Heart left ventricle (tissue), 16 donors: ENCODE measurements around the gene CPNE7. TPM values are rescaled to one million over a fixed set of nuclear protein-coding genes. Genes with fewer than 3 reads are reported as not detected.

ENCODE experiments used
- ATAC-seq, 4 donors: fragments of 200-7000 bp; cut with Tn5 transposase; one replicate each; pipeline ENCODE4 v1.9.1; 2020 to 2022; ENCODE audit warnings: moderate library complexity in 4 of 4, mild to moderate bottlenecking in 3 of 4, moderate number of reproducible peaks in 1 of 4
- DNase-seq, 5 donors: peaks; one replicate each; pipeline ENCODE4 v3.0.0-alpha.2; 2020
- H3K27ac ChIP-seq, 12 donors: fragments of 200-600 bp; sonication (generic) in 4 of 12; one replicate each; pipeline versions ENCODE4 v1.5.0 to v1.8.0; 2016 to 2022; ENCODE audit warnings: mild to moderate bottlenecking in 2 of 12
- H3K27me3 ChIP-seq, 9 donors: fragments of 200-600 bp; sonication (generic) in 2 of 9; one replicate each; pipeline versions ENCODE4 v1.5.1 to v1.8.0; 2016 to 2022; ENCODE audit warnings: mild to moderate bottlenecking in 3 of 9
- H3K36me3 ChIP-seq, 9 donors: fragments of 200-600 bp; sonication (generic) in 2 of 9; one replicate each; pipeline versions ENCODE4 v1.5.0 to v1.8.0; 2018 to 2022; ENCODE audit warnings: mild to moderate bottlenecking in 2 of 9
- H3K4me1 ChIP-seq, 12 donors: fragments of 200-600 bp; sonication (generic) in 4 of 12; one replicate each; pipeline versions ENCODE4 v1.5.0 to v1.8.0; 2016 to 2022; ENCODE audit warnings: mild to moderate bottlenecking in 3 of 12
- H3K4me3 ChIP-seq, 12 donors: fragments of 200-600 bp; sonication (generic) in 4 of 12; one replicate each; pipeline versions ENCODE4 v1.5.0 to v1.8.0; 2017 to 2022; ENCODE audit warnings: mild to moderate bottlenecking in 9 of 12, moderate library complexity in 4 of 12
- H3K9me3 ChIP-seq, 12 donors: fragments of 200-600 bp; sonication (generic) in 4 of 12; one replicate each; pipeline versions ENCODE4 v1.5.0 to v1.8.0; 2016 to 2022; ENCODE audit warnings: mild to moderate bottlenecking in 1 of 12
- POLR2A ChIP-seq, 2 donors: fragments of 450-650 bp; IDR thresholded peaks; one replicate each; pipeline ENCODE4 v1.6.1; 2017; ENCODE audit warnings: antibody characterized with exemption in 2 of 2, mild to moderate bottlenecking in 2 of 2, moderate library complexity in 2 of 2
- WGBS, 4 donors: extraction: QIAGEN DNeasy Blood & Tissue Kit in 2 of 4; methylation state at CpG; one replicate each; pipeline versions ENCODE4 v1.1.5 to v1.1.7; 2013 to 2018; 5-methylcytosine and 5-hydroxymethylcytosine counted together
- intact Hi-C, 10 donors: fragments of 100-400 bp; cut with DNase I; formaldehyde crosslinking; loops; one replicate each; pipeline versions ENCODE4 v1.11.1 to v1.14.2; 2022
- long read RNA-seq, 3 donors: library from polyadenylated mRNA; unstranded; transcript quantifications; one replicate each; pipeline ENCODE4 v2.0.0, GENCODE V29; 2020 to 2021
- polyA plus RNA-seq, 2 donors: library from polyadenylated mRNA; stranded (reverse); fragments of 200-250 nt; gene quantifications; one replicate each; pipeline ENCODE4 v1.2.3, GENCODE V29; 2013
- total RNA-seq, 9 donors: library from RNA; depleted of rRNA in 2 of 9; stranded (reverse); fragments of >200 nt in 2 of 9; fragmentation: NEBNext Ultra II Directional in 3 of 9; extraction: Animal tissue kit (Norgen Biotek cat#: 25700) in 3 of 9; gene quantifications; one replicate each; pipeline versions ENCODE4 v1.1.0 to v1.2.4, GENCODE V29; 2016 to 2023
- TF ChIP-seq, protein P1 (sequence below), 12 donors: fragments of 200-600 bp; sonication (generic) in 4 of 12; IDR thresholded peaks; one replicate each; pipeline versions ENCODE4 v1.5.0 to v1.8.0; 2018 to 2022; ENCODE audit warnings: antibody characterized with exemption in 12 of 12, mild to moderate bottlenecking in 5 of 12
- donor health status: ischemic (EF 13 %, LVEDD 7.1; RV severe dilation, severe dysfunction).
- donor health status: healthy with polysubstance abuse.
- donor health status: DM: no; HTN: yes; CAD: no.
- donor health status: DM: no; HTN: no; CAD: no.
- donor health status: ischemic (EF 25% LVEDD 6.9; RV normal size, moderate dysfunction).
- donor health status: ischemic (EF 25% LVEDD 5.7; RV mildly dilated, moderate dysfunction).
- donor health status: healthy.
- donor health status: DM: yes; HTN: yes; CAD: no.
- donor health status: ischemic (EF 35%, LVEDD 5.7; RV mildly dilated, moderate dysfunction).
- donor health status: nonischemic (EF 11% LVEDD 7.7; RV severe dilation, severe dysfunction).
- donor health status: DM: yes; HTN: yes; CAD: no.
- donor health status: PGD.
- donor health status: ischemic (EF 29% LVEDD 5.4; RV normal size, mild dysfunction).
- donor health status: nonischemic (EF 23%, LVEDD 6.1; RV moderate dilation, normal function).

Gene CPNE7
- total RNA-seq = under 1 TPM in 1 of 9 donors, not detected in 8; 0.20 TPM
- under 1 TPM in 1 of 2 donors, not detected in 1; 0.50 TPM for polyA plus RNA-seq
- long read RNA-seq, donor 1 = 0 reads
- long read RNA-seq, donor 2 = 0 reads
- long read RNA-seq, donor 3 = 0 reads

DNA sequence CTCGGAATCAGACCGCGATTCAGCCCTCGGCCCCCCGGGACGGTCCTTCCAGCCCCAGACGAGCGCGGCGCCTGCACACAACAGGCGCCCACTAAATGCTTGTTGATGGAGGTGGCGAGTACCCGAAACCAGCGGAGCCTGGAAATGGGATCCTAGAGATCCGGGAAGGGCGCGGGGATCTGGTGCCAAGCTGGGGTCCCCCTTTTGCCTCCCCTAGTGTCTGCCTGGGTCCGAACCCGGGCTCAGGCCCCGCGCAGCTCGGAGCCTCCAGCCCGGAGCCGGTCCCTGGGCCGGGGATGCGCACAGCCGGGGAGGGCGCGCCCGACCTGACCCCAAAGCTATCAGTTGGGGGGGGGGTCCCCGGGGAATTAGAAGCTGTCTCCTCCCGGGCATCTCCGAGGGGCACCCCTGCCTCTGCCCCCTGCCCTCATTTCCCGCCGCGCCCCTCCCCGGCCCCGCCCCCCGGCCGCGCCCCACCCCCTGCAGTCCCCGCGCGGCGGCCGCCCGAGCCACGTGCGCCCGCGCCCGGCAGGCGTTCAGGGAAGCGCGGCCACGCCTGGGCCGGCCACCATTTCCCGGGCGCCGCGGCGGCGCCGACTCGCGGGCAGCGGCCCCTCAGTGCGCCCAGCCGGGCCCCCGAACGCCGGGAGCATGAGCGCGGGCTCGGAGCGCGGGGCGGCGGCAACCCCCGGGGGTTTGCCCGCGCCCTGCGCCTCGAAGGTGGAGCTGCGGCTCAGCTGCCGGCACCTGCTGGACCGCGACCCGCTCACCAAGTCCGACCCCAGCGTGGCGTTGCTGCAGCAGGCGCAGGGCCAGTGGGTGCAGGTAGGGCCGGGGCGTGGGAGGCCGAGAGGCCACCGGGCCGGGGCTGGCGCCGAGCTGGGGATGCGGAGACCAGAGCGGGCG lies at the start of gene CPNE7:
CPNE7 (plus strand) TSS at position 512 of the 906 bp plus-strand sequence; CDS start at position 652, 140 bp downstream.
- WGBS, 4 donors = 1 to 5% (median 2%) methylated on average over 14 to 103 of the region's 103 CpGs
- Histone ChIP-seq H3K36me3 (no peaks in the 10 kb centered on the region), H3K9me3 (no peaks in the 10 kb centered on the region), H3K27ac (no peak within 1 kb of the TSS), H3K27me3 (peaks cover 23 to 62% (median 33%) of the 10 kb centered on the region in 9 donors), H3K4me3 (peak within 1 kb of the TSS; percentile 13 to 48 (median 34)), H3K4me1 (peaks cover 4 to 27% (median 14%) of the 10 kb centered on the region in 12 donors)
- TF ChIP-seq POLR2A (IDR thresholded peaks at IDR 0.05) = no peak
- TF ChIP-seq, protein P1, sequence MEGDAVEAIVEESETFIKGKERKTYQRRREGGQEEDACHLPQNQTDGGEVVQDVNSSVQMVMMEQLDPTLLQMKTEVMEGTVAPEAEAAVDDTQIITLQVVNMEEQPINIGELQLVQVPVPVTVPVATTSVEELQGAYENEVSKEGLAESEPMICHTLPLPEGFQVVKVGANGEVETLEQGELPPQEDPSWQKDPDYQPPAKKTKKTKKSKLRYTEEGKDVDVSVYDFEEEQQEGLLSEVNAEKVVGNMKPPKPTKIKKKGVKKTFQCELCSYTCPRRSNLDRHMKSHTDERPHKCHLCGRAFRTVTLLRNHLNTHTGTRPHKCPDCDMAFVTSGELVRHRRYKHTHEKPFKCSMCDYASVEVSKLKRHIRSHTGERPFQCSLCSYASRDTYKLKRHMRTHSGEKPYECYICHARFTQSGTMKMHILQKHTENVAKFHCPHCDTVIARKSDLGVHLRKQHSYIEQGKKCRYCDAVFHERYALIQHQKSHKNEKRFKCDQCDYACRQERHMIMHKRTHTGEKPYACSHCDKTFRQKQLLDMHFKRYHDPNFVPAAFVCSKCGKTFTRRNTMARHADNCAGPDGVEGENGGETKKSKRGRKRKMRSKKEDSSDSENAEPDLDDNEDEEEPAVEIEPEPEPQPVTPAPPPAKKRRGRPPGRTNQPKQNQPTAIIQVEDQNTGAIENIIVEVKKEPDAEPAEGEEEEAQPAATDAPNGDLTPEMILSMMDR (IDR thresholded peaks at IDR 0.05) = no peak
- DNase-seq (no peak), ATAC-seq (peak in 1 of 4 donors; percentile 20)
- intact Hi-C loops = loop anchor here in 3 of 10 donors (2.0 to 10.0 kb wide), 2 partner anchors 65 to 69 kb away; no protein-coding TSS in a partner anchor

DNA sequence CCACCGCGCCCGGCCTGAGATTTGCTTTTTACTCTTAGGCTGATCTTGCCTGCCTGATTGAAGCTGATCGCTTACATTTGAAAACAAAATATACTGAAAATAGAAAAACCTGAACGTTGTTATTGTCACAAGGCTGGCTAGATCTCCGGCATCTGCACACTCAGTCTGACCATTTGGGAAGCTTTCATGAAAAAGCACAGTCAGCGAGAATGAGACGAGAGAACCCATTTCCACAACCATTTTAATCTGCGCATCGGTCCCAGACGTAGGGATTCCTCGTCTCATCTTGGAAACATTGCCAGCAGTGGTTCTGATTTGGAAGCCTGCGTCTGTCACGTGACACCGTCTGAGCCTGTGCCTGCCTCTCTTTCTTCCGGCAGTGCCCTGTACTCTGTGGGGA lies 46.5 kb upstream of the CPNE7 start:
- 76 to 84% (median 83%) methylated on average over 16 of the region's 16 CpGs for WGBS, 4 donors
- no peaks in the 10 kb centered on the region for H3K27me3 ChIP-seq
- no peak for DNase-seq
- no peak overlapping the region for H3K4me3 ChIP-seq
- H3K36me3 ChIP-seq = peaks cover 0 to 100% (median 97%) of the 10 kb centered on the region in 9 donors
- H3K4me1 ChIP-seq = peaks cover 3 to 25% (median 16%) of the 10 kb centered on the region in 12 donors
- no peaks in the 10 kb centered on the region for H3K9me3 ChIP-seq
- ATAC-seq = no peak
- no peak overlapping the region for H3K27ac ChIP-seq
- intact Hi-C loops = no loop called here
- no peak for TF ChIP-seq POLR2A (IDR thresholded peaks at IDR 0.05)
- TF ChIP-seq, protein P1 (IDR thresholded peaks at IDR 0.05) = no peak

- Histone ChIP-seq H3K27ac (no peak overlapping the region), H3K36me3 (peaks cover 0 to 100% (median 97%) of the 10 kb centered on the region in 9 donors), H3K4me3 (no peak overlapping the region), H3K27me3 (no peaks in the 10 kb centered on the region), H3K9me3 (no peaks in the 10 kb centered on the region), H3K4me1 (peaks cover 0 to 25% (median 9%) of the 10 kb centered on the region in 12 donors)
- 89 to 94% (median 90%) methylated on average over 36 to 37 of the region's 37 CpGs for WGBS, 4 donors
- intact Hi-C loops = no loop called here
- DNase-seq (no peak), ATAC-seq (no peak)
- TF ChIP-seq POLR2A (IDR thresholded peaks at IDR 0.05) = no peak
- TF ChIP-seq, protein P1 (IDR thresholded peaks at IDR 0.05) = no peak
Measured at GRCh38 chr16:89530401-89531381, 44.9 kb upstream of the CPNE7 start.
